SU-DHL-6 (cell line): ENCODE data around the gene CC2D1A.

Experiments used
- CTCF ChIP-seq: fragments of 200-600 bp; sonication (generic); IDR thresholded peaks from one replicate; pipeline ENCODE4 v1.5.1; 2017; ENCODE audit warnings: antibody characterized with exemption, mild to moderate bottlenecking, low read length, moderate library complexity; ENCODE audit not compliant: insufficient read depth, poor library complexity, severe bottlenecking
- EZH2phosphoT487 ChIP-seq: fragments of 200-600 bp; sonication (generic), shearing (Covaris generic); conservative IDR thresholded peaks from 2 replicates; pipeline ENCODE4 v1.6.1; 2018; ENCODE audit warnings: mild to moderate bottlenecking, antibody characterized with exemption, low read length, moderate library complexity, mixed read lengths

GRCh38 chr19:13887517-13887916 lies 18.5 kb upstream of the CC2D1A start:
- TF ChIP-seq CTCF (no peak), EZH2phosphoT487 (no peak)
